Gastrocnemius medialis (tissue), 4 donors: ENCODE results near the gene ARHGEF33.

Experiments used
- POLR2A ChIP-seq, 2 donors: fragments of 450-650 bp; IDR thresholded peaks; one replicate each; pipeline ENCODE4 v1.6.1; 2017; ENCODE audit warnings: antibody characterized with exemption in 2 of 2, mild to moderate bottlenecking in 2 of 2, moderate library complexity in 2 of 2
- TF ChIP-seq, protein P1 (sequence below), 5 experiments: fragments of 450-650 bp in 3 of 5; fragments of 200-600 bp in 2 of 5; sonication (generic) in 2 of 5; IDR thresholded peaks in 4 of 5; conservative IDR thresholded peaks in 1 of 5; 1 replicate in 4 of 5; 2 replicates in 1 of 5; pipeline ENCODE4 v1.5.1; 2016 to 2019; ENCODE audit warnings: antibody characterized with exemption in 5 of 5, mild to moderate bottlenecking in 3 of 5, moderate library complexity in 3 of 5

DNA sequence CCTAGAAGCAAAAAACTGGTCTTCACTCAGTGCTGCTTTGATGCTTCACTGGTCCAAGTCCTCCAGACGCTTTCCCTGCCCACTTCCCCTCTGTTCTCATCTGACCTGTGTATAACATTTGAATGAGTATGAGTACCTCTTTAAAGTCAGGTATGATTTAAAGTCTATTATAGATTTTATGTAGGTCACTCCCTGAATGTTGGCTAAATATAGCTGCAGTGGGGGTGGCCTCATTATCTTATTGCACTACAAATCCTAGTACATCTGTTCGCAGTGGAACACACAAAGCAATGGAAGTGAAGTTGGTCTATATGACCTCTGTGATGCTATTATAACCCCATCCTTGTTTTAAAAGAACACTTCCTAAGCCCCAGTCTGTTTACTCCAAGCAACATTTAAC lies 33.2 kb downstream of the ARHGEF33 start:
- no peak for TF ChIP-seq POLR2A (IDR thresholded peaks at IDR 0.05)
- TF ChIP-seq, protein P1, sequence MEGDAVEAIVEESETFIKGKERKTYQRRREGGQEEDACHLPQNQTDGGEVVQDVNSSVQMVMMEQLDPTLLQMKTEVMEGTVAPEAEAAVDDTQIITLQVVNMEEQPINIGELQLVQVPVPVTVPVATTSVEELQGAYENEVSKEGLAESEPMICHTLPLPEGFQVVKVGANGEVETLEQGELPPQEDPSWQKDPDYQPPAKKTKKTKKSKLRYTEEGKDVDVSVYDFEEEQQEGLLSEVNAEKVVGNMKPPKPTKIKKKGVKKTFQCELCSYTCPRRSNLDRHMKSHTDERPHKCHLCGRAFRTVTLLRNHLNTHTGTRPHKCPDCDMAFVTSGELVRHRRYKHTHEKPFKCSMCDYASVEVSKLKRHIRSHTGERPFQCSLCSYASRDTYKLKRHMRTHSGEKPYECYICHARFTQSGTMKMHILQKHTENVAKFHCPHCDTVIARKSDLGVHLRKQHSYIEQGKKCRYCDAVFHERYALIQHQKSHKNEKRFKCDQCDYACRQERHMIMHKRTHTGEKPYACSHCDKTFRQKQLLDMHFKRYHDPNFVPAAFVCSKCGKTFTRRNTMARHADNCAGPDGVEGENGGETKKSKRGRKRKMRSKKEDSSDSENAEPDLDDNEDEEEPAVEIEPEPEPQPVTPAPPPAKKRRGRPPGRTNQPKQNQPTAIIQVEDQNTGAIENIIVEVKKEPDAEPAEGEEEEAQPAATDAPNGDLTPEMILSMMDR (IDR thresholded peaks at IDR 0.05 in 4 of 5, conservative IDR thresholded peaks at IDR 0.05 in 1 of 5), result no peak
